Measurements from ENCODE around the gene TBC1D23.

DNA sequence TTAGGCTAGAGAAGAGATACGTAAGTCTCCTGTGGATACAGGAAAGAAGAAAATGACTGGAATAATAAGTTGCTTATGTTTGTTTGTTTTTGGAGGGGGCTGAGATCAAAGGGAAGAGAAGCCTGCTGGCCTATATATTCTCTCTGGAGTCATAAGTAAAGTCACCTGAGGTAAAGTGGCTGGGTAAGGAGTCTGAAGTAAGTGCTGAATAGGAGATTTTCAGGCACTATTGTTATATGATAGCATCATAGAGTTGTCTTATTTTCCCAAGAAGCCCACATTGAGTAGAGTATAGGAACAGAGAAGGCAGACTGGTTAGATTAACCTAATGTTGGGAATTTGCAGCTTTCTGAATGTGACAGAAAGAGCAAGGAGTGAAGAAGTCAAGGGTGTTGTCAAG, 10.7 kb downstream of the TBC1D23 start:
- TF ChIP-seq ZNF407 (IDR thresholded peaks at IDR 0.05; ENCODE audit: low read depth): no peak
- TF ChIP-seq, protein P1, sequence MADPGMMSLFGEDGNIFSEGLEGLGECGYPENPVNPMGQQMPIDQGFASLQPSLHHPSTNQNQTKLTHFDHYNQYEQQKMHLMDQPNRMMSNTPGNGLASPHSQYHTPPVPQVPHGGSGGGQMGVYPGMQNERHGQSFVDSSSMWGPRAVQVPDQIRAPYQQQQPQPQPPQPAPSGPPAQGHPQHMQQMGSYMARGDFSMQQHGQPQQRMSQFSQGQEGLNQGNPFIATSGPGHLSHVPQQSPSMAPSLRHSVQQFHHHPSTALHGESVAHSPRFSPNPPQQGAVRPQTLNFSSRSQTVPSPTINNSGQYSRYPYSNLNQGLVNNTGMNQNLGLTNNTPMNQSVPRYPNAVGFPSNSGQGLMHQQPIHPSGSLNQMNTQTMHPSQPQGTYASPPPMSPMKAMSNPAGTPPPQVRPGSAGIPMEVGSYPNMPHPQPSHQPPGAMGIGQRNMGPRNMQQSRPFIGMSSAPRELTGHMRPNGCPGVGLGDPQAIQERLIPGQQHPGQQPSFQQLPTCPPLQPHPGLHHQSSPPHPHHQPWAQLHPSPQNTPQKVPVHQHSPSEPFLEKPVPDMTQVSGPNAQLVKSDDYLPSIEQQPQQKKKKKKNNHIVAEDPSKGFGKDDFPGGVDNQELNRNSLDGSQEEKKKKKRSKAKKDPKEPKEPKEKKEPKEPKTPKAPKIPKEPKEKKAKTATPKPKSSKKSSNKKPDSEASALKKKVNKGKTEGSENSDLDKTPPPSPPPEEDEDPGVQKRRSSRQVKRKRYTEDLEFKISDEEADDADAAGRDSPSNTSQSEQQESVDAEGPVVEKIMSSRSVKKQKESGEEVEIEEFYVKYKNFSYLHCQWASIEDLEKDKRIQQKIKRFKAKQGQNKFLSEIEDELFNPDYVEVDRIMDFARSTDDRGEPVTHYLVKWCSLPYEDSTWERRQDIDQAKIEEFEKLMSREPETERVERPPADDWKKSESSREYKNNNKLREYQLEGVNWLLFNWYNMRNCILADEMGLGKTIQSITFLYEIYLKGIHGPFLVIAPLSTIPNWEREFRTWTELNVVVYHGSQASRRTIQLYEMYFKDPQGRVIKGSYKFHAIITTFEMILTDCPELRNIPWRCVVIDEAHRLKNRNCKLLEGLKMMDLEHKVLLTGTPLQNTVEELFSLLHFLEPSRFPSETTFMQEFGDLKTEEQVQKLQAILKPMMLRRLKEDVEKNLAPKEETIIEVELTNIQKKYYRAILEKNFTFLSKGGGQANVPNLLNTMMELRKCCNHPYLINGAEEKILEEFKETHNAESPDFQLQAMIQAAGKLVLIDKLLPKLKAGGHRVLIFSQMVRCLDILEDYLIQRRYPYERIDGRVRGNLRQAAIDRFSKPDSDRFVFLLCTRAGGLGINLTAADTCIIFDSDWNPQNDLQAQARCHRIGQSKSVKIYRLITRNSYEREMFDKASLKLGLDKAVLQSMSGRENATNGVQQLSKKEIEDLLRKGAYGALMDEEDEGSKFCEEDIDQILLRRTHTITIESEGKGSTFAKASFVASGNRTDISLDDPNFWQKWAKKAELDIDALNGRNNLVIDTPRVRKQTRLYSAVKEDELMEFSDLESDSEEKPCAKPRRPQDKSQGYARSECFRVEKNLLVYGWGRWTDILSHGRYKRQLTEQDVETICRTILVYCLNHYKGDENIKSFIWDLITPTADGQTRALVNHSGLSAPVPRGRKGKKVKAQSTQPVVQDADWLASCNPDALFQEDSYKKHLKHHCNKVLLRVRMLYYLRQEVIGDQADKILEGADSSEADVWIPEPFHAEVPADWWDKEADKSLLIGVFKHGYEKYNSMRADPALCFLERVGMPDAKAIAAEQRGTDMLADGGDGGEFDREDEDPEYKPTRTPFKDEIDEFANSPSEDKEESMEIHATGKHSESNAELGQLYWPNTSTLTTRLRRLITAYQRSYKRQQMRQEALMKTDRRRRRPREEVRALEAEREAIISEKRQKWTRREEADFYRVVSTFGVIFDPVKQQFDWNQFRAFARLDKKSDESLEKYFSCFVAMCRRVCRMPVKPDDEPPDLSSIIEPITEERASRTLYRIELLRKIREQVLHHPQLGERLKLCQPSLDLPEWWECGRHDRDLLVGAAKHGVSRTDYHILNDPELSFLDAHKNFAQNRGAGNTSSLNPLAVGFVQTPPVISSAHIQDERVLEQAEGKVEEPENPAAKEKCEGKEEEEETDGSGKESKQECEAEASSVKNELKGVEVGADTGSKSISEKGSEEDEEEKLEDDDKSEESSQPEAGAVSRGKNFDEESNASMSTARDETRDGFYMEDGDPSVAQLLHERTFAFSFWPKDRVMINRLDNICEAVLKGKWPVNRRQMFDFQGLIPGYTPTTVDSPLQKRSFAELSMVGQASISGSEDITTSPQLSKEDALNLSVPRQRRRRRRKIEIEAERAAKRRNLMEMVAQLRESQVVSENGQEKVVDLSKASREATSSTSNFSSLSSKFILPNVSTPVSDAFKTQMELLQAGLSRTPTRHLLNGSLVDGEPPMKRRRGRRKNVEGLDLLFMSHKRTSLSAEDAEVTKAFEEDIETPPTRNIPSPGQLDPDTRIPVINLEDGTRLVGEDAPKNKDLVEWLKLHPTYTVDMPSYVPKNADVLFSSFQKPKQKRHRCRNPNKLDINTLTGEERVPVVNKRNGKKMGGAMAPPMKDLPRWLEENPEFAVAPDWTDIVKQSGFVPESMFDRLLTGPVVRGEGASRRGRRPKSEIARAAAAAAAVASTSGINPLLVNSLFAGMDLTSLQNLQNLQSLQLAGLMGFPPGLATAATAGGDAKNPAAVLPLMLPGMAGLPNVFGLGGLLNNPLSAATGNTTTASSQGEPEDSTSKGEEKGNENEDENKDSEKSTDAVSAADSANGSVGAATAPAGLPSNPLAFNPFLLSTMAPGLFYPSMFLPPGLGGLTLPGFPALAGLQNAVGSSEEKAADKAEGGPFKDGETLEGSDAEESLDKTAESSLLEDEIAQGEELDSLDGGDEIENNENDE (IDR thresholded peaks at IDR 0.05; ENCODE audit: low read depth, low read length): no peak

All from K562 (cell line).